ENCODE measurements around the gene C1orf21.

GRCh38 chr1:184433956-184434502 lies 47.2 kb downstream of the C1orf21 start:
- TF ChIP-seq, protein P1, sequence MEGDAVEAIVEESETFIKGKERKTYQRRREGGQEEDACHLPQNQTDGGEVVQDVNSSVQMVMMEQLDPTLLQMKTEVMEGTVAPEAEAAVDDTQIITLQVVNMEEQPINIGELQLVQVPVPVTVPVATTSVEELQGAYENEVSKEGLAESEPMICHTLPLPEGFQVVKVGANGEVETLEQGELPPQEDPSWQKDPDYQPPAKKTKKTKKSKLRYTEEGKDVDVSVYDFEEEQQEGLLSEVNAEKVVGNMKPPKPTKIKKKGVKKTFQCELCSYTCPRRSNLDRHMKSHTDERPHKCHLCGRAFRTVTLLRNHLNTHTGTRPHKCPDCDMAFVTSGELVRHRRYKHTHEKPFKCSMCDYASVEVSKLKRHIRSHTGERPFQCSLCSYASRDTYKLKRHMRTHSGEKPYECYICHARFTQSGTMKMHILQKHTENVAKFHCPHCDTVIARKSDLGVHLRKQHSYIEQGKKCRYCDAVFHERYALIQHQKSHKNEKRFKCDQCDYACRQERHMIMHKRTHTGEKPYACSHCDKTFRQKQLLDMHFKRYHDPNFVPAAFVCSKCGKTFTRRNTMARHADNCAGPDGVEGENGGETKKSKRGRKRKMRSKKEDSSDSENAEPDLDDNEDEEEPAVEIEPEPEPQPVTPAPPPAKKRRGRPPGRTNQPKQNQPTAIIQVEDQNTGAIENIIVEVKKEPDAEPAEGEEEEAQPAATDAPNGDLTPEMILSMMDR (IDR thresholded peaks at IDR 0.05 in 4 of 5, conservative IDR thresholded peaks at IDR 0.05 in 1 of 5): no peak
- TF ChIP-seq POLR2A (IDR thresholded peaks at IDR 0.05): no peak

All from gastrocnemius medialis (tissue), 4 donors.